K562 (cell line): ENCODE measurements around the gene PALLD. TPM values are rescaled to one million over a fixed set of nuclear protein-coding genes. Genes with fewer than 3 reads are reported as not detected.
A peak's percentile ranks its signal among the peaks of the same experiment; 100 is the strongest.

Experiments
- ATAC-seq: fragments of 200-7000 bp; cut with Tn5 transposase; 3 replicates; pipeline ENCODE4 v1.9.1; 2020; ENCODE audit warnings: moderate library complexity
- BruUV-seq: library from RNA; stranded (reverse); fragments of 400-500 nt; replicated peaks from 2 replicates; lab custom pipeline; 2021; lab: Mats Ljungman, UMichigan
- CTCF ChIA-PET: fragments of 300-600 bp; formaldehyde crosslinking; extraction: SDS; loops from one replicate; lab custom pipeline; 2021; ENCODE audit warnings: low intra/inter-chr PET ratio; lab: Yijun Ruan, JAX
- POLR2A ChIA-PET: fragments of 300-600, 350-650 bp; sonication (Branson Sonifier 250); formaldehyde crosslinking; extraction: SDS; loops from one replicate; lab custom pipeline; 2021; ENCODE audit warnings: antibody characterized with exemption, inconsistent platforms; lab: Yijun Ruan, JAX
- DNase-seq, 4 experiments: peaks; one replicate each; pipeline versions ENCODE4 v3.0.0 to v3.0.0-alpha.2; 2011 to 2018; ENCODE audit warnings: low spot score in 3 of 4, mixed read lengths in 3 of 4; ENCODE audit errors: extremely low read depth in 1 of 4
- FAIRE-seq: peaks from 2 replicates; lab custom pipeline; 2011; peaks lifted over from hg19 to GRCh38; lab: Jason Lieb, UNC
- H2AFZ ChIP-seq: 2 replicates; pipeline ENCODE4 v1.6.0; 2011; ENCODE audit warnings: low read depth, low read length, control low read depth, inconsistent platforms
- H3K27ac ChIP-seq: fragments of 200-600 bp; 3 replicates; pipeline ENCODE4 v1.8.0; 2011; ENCODE audit warnings: low read depth, mild to moderate bottlenecking, control low read depth, inconsistent platforms, low read length, moderate library complexity, mixed read lengths; ENCODE audit errors: extremely low read depth
- H3K27me3 ChIP-seq, 2 experiments: fragments of 300-600 bp in 1 of 2; 2 replicates in 1 of 2; 3 replicates in 1 of 2; pipeline versions ENCODE4 v1.6.0 to v1.8.0; 2011; ENCODE audit warnings: inconsistent platforms in 2 of 2, low read length in 2 of 2, mild to moderate bottlenecking in 1 of 2, mixed read lengths in 1 of 2, moderate library complexity in 1 of 2; ENCODE audit not compliant: control insufficient read depth in 2 of 2, insufficient read depth in 2 of 2
- H3K36me3 ChIP-seq: fragments of 300-600 bp; 3 replicates; pipeline ENCODE4 v1.8.0; 2011; ENCODE audit warnings: mild to moderate bottlenecking, low read length, inconsistent platforms; ENCODE audit not compliant: control insufficient read depth, insufficient read depth
- H3K4me1 ChIP-seq, 2 experiments: fragments of 200-600 bp in 1 of 2; replicated peaks in 1 of 2; 2 replicates in 1 of 2; 3 replicates in 1 of 2; pipeline versions ENCODE4 v1.5.1 to v1.8.0; 2011; ENCODE audit warnings: inconsistent platforms in 2 of 2, low read length in 2 of 2, mild to moderate bottlenecking in 1 of 2, mixed read lengths in 1 of 2, moderate library complexity in 1 of 2; ENCODE audit not compliant: control insufficient read depth in 2 of 2, insufficient read depth in 2 of 2
- H3K4me2 ChIP-seq: 2 replicates; pipeline ENCODE4 v1.6.1; 2011; ENCODE audit warnings: low read length, control low read depth, inconsistent platforms, mixed read lengths; ENCODE audit not compliant: insufficient read depth
- H3K4me3 ChIP-seq: fragments of 200-600 bp; sonication (generic), shearing (Covaris generic); 2 replicates; pipeline ENCODE4 v1.5.1; 2016; ENCODE audit warnings: control low read depth, inconsistent platforms
- H3K79me2 ChIP-seq: fragments of 200-600 bp; 3 replicates; pipeline ENCODE4 v1.8.0; 2011; ENCODE audit warnings: low read length, inconsistent platforms; ENCODE audit not compliant: control insufficient read depth, insufficient read depth
- H3K9ac ChIP-seq, 2 experiments: 2 replicates each; pipeline versions ENCODE4 v1.6.0 to v1.6.1; 2011; ENCODE audit warnings: low read depth in 2 of 2, low read length in 2 of 2, control low read depth in 1 of 2, inconsistent platforms in 1 of 2, mild to moderate bottlenecking in 1 of 2, mixed read lengths in 1 of 2; ENCODE audit not compliant: insufficient read depth in 1 of 2
- H3K9me1 ChIP-seq: one replicate; pipeline ENCODE4 v1.6.0; 2011; ENCODE audit warnings: inconsistent platforms, mild to moderate bottlenecking, low read length, moderate library complexity; ENCODE audit not compliant: control insufficient read depth, insufficient read depth
- H3K9me3 ChIP-seq: replicated peaks from 2 replicates; pipeline ENCODE4 v1.5.1; 2011; ENCODE audit warnings: low read depth, low read length, inconsistent platforms; ENCODE audit not compliant: control insufficient read depth, insufficient read depth
- H4K20me1 ChIP-seq: replicated peaks from 2 replicates; pipeline ENCODE4 v1.6.1; 2011; ENCODE audit warnings: low read length, inconsistent platforms, mixed read lengths; ENCODE audit not compliant: control insufficient read depth, insufficient read depth
- ATF3 ChIP-seq, 2 experiments: fragments of 450-650 bp in 1 of 2; sonication (generic) in 1 of 2; formaldehyde crosslinking in 1 of 2; IDR thresholded peaks in 1 of 2; conservative IDR thresholded peaks in 1 of 2; 2 replicates each; pipeline versions ENCODE4 v1.6.1 to v1.8.1; 2016 to 2023; ENCODE audit warnings: mild to moderate bottlenecking in 2 of 2, moderate library complexity in 2 of 2, inconsistent platforms in 1 of 2, missing genetic modification reagents in 1 of 2
- ELF2 ChIP-seq: fragments of 250-450 bp; sonication (Bioruptor Pico); IDR thresholded peaks from 2 replicates; pipeline ENCODE4 v1.5.0; 2021; ENCODE audit warnings: mild to moderate bottlenecking
- L3MBTL2 ChIP-seq: fragments of 450-650 bp; IDR thresholded peaks from 2 replicates; pipeline ENCODE4 v1.6.1; 2016; ENCODE audit warnings: mild to moderate bottlenecking, moderate library complexity
- MTA3 ChIP-seq: fragments of 450-650 bp; formaldehyde crosslinking; IDR thresholded peaks from 2 replicates; pipeline ENCODE4 v1.6.1; 2017; ENCODE audit warnings: mild to moderate bottlenecking, borderline replicate concordance
- NR2F6 ChIP-seq: fragments of 450-650 bp; formaldehyde crosslinking; IDR thresholded peaks from 2 replicates; pipeline ENCODE4 v1.4.0; 2020; ENCODE audit warnings: mild to moderate bottlenecking
- SP2 ChIP-seq: IDR thresholded peaks from 2 replicates; pipeline ENCODE4 v1.6.1; 2011; ENCODE audit warnings: mild to moderate bottlenecking, low read depth, low read length, moderate library complexity; ENCODE audit not compliant: poor library complexity, severe bottlenecking; ENCODE audit errors: extremely low read depth
- TSHZ1 ChIP-seq: fragments of 250-450 bp; sonication (Bioruptor Pico); IDR thresholded peaks from 2 replicates; pipeline ENCODE4 v1.4.0; 2020; ENCODE audit warnings: mild to moderate bottlenecking, moderate library complexity
- VEZF1 ChIP-seq: fragments of 200-800 bp; sonication (Bioruptor generic); IDR thresholded peaks from 2 replicates; pipeline ENCODE4 v1.6.1; 2017; ENCODE audit warnings: missing genetic modification characterization, missing compliant biosample characterization
- ZNF280A ChIP-seq: fragments of 450-650 bp; IDR thresholded peaks from 2 replicates; pipeline ENCODE4 v1.6.1; 2018; ENCODE audit warnings: mild to moderate bottlenecking, low read depth; ENCODE audit not compliant: partially characterized antibody
- WGBS: fragments of 100-300 bp; shearing (Covaris generic); methylation state at CpG from one replicate; pipeline ENCODE4 v1.1.6; 2016; ENCODE audit warnings: low coverage, mixed read lengths; ENCODE audit not compliant: insufficient coverage; ENCODE audit errors: missing lambda C conversion rate; 5-methylcytosine and 5-hydroxymethylcytosine counted together
- in situ Hi-C: fragments of 300-500 bp; cut with MboI; formaldehyde crosslinking; loops from 4 replicates; pipeline ENCODE4 v1.15.0; 2018; ENCODE audit warnings: inconsistent platforms, mixed read lengths
- intact Hi-C: fragments of 100-400 bp; cut with micrococcal nuclease; formaldehyde crosslinking; loops from 2 replicates; pipeline ENCODE4 v1.14.2; 2022
- polyA plus RNA-seq, 8 experiments: library from polyadenylated mRNA; depleted of rRNA in 4 of 8; stranded (reverse) in 5 of 8; unstranded in 3 of 8; fragments of >200 nt; fragmentation: Nextera tagmentation in 2 of 8; fragmentation: Illumina TruSeq in 1 of 8; extraction: Ambion mirVana in 2 of 8; extraction: Trizol in 1 of 8; gene quantifications; 2 replicates each; pipeline versions ENCODE4 v1.2.1 to v1.2.3, GENCODE V29; 2011 to 2014; ENCODE audit warnings: inconsistent platforms in 1 of 8, missing spikeins in 1 of 8
- total RNA-seq, 7 experiments: library from RNA; depleted of rRNA in 6 of 7; stranded (reverse); fragments of >200 nt in 6 of 7; fragmentation: Illumina TruSeq in 2 of 7; extraction: Trizol in 2 of 7; gene quantifications; 2 replicates each; pipeline versions ENCODE4 v1.2.1 to v1.2.3, GENCODE V29; 2011 to 2021; ENCODE audit warnings: low replicate concordance in 1 of 7

Gene PALLD
- total and polyA plus RNA-seq, 9 of the 15 experiments (the other 6 are each of a cell fraction or from before 2014, with no cell fraction given), result 0.01 to 0.35 (median 0.06) TPM; not detected in 3

- TF ChIP-seq TSHZ1 (CRISPR knock-in tag) (no peak), ZNF280A (no peak), ELF2 (CRISPR knock-in tag) (no peak), L3MBTL2 (no peak), MTA3 (no peak)
Measured at GRCh38 chr4:168529257-168529656, 32.4 kb downstream of the PALLD start (continued).

- no peak for ATAC-seq
- Histone ChIP-seq H4K20me1 (no peaks in the 10 kb centered on the region), H3K4me1 (no peaks in the 10 kb centered on the region; a peak in 1 of 5 replicates), H2AFZ (no peak overlapping the region), H3K79me2 (no peaks in the 10 kb centered on the region), H3K9me1 (no peaks in the 10 kb centered on the region), H3K9me3 (no peaks in the 10 kb centered on the region), H3K27ac (no peak overlapping the region), H3K4me2 (no peak overlapping the region), H3K9ac (no peak overlapping the region), H3K27me3 (no peaks in the 10 kb centered on the region), H3K36me3 (no peaks in the 10 kb centered on the region), H3K4me3 (no peak overlapping the region)
- no peak for DNase-seq
- TF ChIP-seq VEZF1 (no peak), ATF3 (IDR thresholded peaks at IDR 0.05) (peak; percentile 21; the same call in 1 of the 2 replicates), ATF3 (CRISPR knock-in tag; conservative IDR thresholded peaks at IDR 0.05) (no peak), SP2 (no peak), NR2F6 (CRISPR knock-in tag) (no peak)
- no TSS peak for BruUV-seq
- WGBS, result 8% methylated on average over 4 of the region's 4 CpGs
- FAIRE-seq, result no peak
- intact Hi-C loops, result no loop called here
- CTCF ChIA-PET, result no interaction called here
- POLR2A ChIA-PET, result no interaction called here
- in situ Hi-C loops, result no loop called here
Measured at GRCh38 chr4:168531305-168531704, 34.5 kb downstream of the PALLD start.
